H9 (cell line): ENCODE results near the gene CELF4. TPM values are rescaled to one million over a fixed set of nuclear protein-coding genes. Genes with fewer than 3 reads are reported as not detected.

Experiments
- DNase-seq: peaks from one replicate; pipeline ENCODE4 v3.0.0-alpha.2; 2017
- H2AFZ ChIP-seq: one replicate; pipeline ENCODE4 v1.6.1; 2013; ENCODE audit warnings: mild to moderate bottlenecking, low read length, control low read depth, moderate library complexity
- H2AK5ac ChIP-seq: 2 replicates; pipeline ENCODE4 v1.6.1; 2013; ENCODE audit warnings: low read length, control low read depth, mixed read lengths; ENCODE audit not compliant: insufficient read length
- H2BK120ac ChIP-seq: one replicate; pipeline ENCODE4 v1.6.1; 2013; ENCODE audit warnings: low read depth, mild to moderate bottlenecking, low read length, control low read depth, inconsistent platforms; ENCODE audit not compliant: poor library complexity, severe bottlenecking
- H2BK12ac ChIP-seq: 2 replicates; pipeline ENCODE4 v1.6.1; 2013; ENCODE audit warnings: low read length, control low read depth, mixed read lengths, low read depth; ENCODE audit not compliant: insufficient read length
- H2BK15ac ChIP-seq: 2 replicates; pipeline ENCODE4 v1.6.1; 2013; ENCODE audit warnings: low read depth, low read length, control low read depth
- H2BK20ac ChIP-seq: one replicate; pipeline ENCODE4 v1.6.1; 2013; ENCODE audit warnings: low read depth, mild to moderate bottlenecking, low read length, control low read depth, inconsistent platforms; ENCODE audit not compliant: poor library complexity, severe bottlenecking
- H2BK5ac ChIP-seq: 2 replicates; pipeline ENCODE4 v1.6.1; 2013; ENCODE audit warnings: low read length, control low read depth, mixed read lengths; ENCODE audit not compliant: insufficient read length
- H3K14ac ChIP-seq: 2 replicates; pipeline ENCODE4 v1.6.1; 2013; ENCODE audit warnings: low read length, control low read depth; ENCODE audit not compliant: insufficient read depth
- H3K18ac ChIP-seq: 2 replicates; pipeline ENCODE4 v1.6.1; 2013; ENCODE audit warnings: low read depth, mild to moderate bottlenecking, mixed read lengths, low read length, control low read depth; ENCODE audit not compliant: insufficient read length
- H3K23ac ChIP-seq: 2 replicates; pipeline ENCODE4 v1.6.1; 2013; ENCODE audit warnings: low read length, control low read depth, mixed read lengths, low read depth; ENCODE audit not compliant: insufficient read length
- H3K23me2 ChIP-seq: 2 replicates; pipeline ENCODE4 v1.6.1; 2013; ENCODE audit warnings: low read depth, mild to moderate bottlenecking, mixed read lengths, low read length, control low read depth; ENCODE audit not compliant: insufficient read length, poor library complexity, severe bottlenecking
- H3K27ac ChIP-seq: 2 replicates; pipeline ENCODE4 v1.5.1; 2013; ENCODE audit warnings: low read length, control low read depth, mixed read lengths, low read depth; ENCODE audit not compliant: insufficient read length
- H3K27me3 ChIP-seq: 2 replicates; pipeline ENCODE4 v1.6.1; 2013; ENCODE audit warnings: low read length, control low read depth, inconsistent platforms; ENCODE audit not compliant: insufficient read depth
- H3K4ac ChIP-seq: 2 replicates; pipeline ENCODE4 v1.6.1; 2013; ENCODE audit warnings: low read depth, mild to moderate bottlenecking, control low read depth, inconsistent platforms, low read length, moderate library complexity
- H3K4me1 ChIP-seq: 2 replicates; pipeline ENCODE4 v1.6.1; 2013; ENCODE audit warnings: low read length, control low read depth, inconsistent platforms; ENCODE audit not compliant: insufficient read depth
- H3K4me2 ChIP-seq: 2 replicates; pipeline ENCODE4 v1.6.1; 2013; ENCODE audit warnings: low read length, control low read depth, mixed read lengths; ENCODE audit not compliant: insufficient read length, insufficient read depth
- H3K56ac ChIP-seq: 2 replicates; pipeline ENCODE4 v1.6.1; 2013; ENCODE audit warnings: low read depth, mild to moderate bottlenecking, mixed read lengths, low read length, control low read depth; ENCODE audit not compliant: insufficient read length
- H3K79me1 ChIP-seq: 2 replicates; pipeline ENCODE4 v1.6.1; 2013; ENCODE audit warnings: low read depth, mild to moderate bottlenecking, moderate library complexity, low read length, control low read depth, inconsistent platforms; ENCODE audit not compliant: insufficient read depth, poor library complexity, severe bottlenecking
- H3K79me2 ChIP-seq: 2 replicates; pipeline ENCODE4 v1.6.1; 2013; ENCODE audit warnings: low read length, control low read depth, inconsistent platforms; ENCODE audit not compliant: insufficient read depth
- H3K9ac ChIP-seq: 2 replicates; pipeline ENCODE4 v1.6.1; 2013; ENCODE audit warnings: low read length, control low read depth, mixed read lengths; ENCODE audit not compliant: insufficient read length; ENCODE audit errors: extremely low read depth
- H3K9me3 ChIP-seq: one replicate; pipeline ENCODE4 v1.6.1; 2013; ENCODE audit warnings: low read depth, low read length, inconsistent platforms; ENCODE audit not compliant: control insufficient read depth
- H3T11ph ChIP-seq: one replicate; pipeline ENCODE4 v1.6.1; 2013; ENCODE audit warnings: mild to moderate bottlenecking, low read length, control low read depth, inconsistent platforms
- H4K20me1 ChIP-seq: one replicate; pipeline ENCODE4 v1.6.1; 2013; ENCODE audit not compliant: control insufficient read depth, insufficient read length, insufficient read depth
- H4K5ac ChIP-seq: 2 replicates; pipeline ENCODE4 v1.6.1; 2013; ENCODE audit warnings: low read depth, mild to moderate bottlenecking, mixed read lengths, low read length, control low read depth; ENCODE audit not compliant: insufficient read length
- H4K8ac ChIP-seq: replicated peaks from 2 replicates; pipeline ENCODE4 v1.6.1; 2013; ENCODE audit warnings: low read length, control low read depth, mixed read lengths, low read depth; ENCODE audit not compliant: insufficient read length
- H4K91ac ChIP-seq: 2 replicates; pipeline ENCODE4 v1.6.1; 2013; ENCODE audit warnings: low read depth, mild to moderate bottlenecking, moderate library complexity, mixed read lengths, low read length, control low read depth; ENCODE audit not compliant: insufficient read length
- H3K27ac Mint-ChIP-seq, 3 experiments: 2 replicates in 2 of 3; 3 replicates in 1 of 3; pipeline ENCODE4 v1.8.0; 2020 to 2021; ENCODE audit warnings: mixed read lengths in 3 of 3, mild to moderate bottlenecking in 1 of 3, moderate library complexity in 1 of 3
- H3K27me3 Mint-ChIP-seq: 2 replicates; pipeline ENCODE4 v1.8.0; 2021; ENCODE audit warnings: low read depth, mild to moderate bottlenecking, moderate library complexity, mixed read lengths
- H3K36me3 Mint-ChIP-seq, 3 experiments: 2 replicates in 2 of 3; 3 replicates in 1 of 3; pipeline ENCODE4 v1.8.0; 2020 to 2021; ENCODE audit warnings: low read depth in 3 of 3, mixed read lengths in 3 of 3; ENCODE audit not compliant: insufficient read depth in 1 of 3
- H3K4me1 Mint-ChIP-seq, 2 experiments: 2 replicates each; pipeline ENCODE4 v1.8.0; 2020; ENCODE audit warnings: mixed read lengths in 2 of 2
- H3K4me3 Mint-ChIP-seq, 2 experiments: 2 replicates in 1 of 2; 3 replicates in 1 of 2; pipeline ENCODE4 v1.8.0; 2020 to 2021; ENCODE audit warnings: mild to moderate bottlenecking in 2 of 2, mixed read lengths in 2 of 2, moderate library complexity in 1 of 2
- H3K9me3 Mint-ChIP-seq, 2 experiments: 2 replicates in 1 of 2; 3 replicates in 1 of 2; pipeline ENCODE4 v1.8.0; 2020; ENCODE audit warnings: mild to moderate bottlenecking in 2 of 2, mixed read lengths in 2 of 2, moderate library complexity in 1 of 2
- CTCF ChIP-seq: fragments of 200-600 bp; sonication (generic); conservative IDR thresholded peaks from 3 replicates; pipeline ENCODE4 v1.8.0; 2021; ENCODE audit warnings: antibody characterized with exemption, mild to moderate bottlenecking
- WGBS: extraction: QIAGEN DNeasy Blood & Tissue Kit; methylation state at CpG from one replicate; pipeline ENCODE4 v1.1.7; 2013; ENCODE audit warnings: missing lambda C conversion rate, low lambda C conversion rate, mixed read lengths; ENCODE audit not compliant: insufficient read length; ENCODE audit errors: extremely low coverage; 5-methylcytosine and 5-hydroxymethylcytosine counted together
- total RNA-seq: library from RNA; stranded (reverse); gene quantifications from 2 replicates; pipeline ENCODE4 v1.2.1, GENCODE V29; 2021

The CELF4 gene
- total RNA-seq, 1 experiment from 2014 or later = 1.1 TPM

- Histone ChIP-seq H3K79me1 (no peaks in the 10 kb centered on the region), H3K9ac (no peak overlapping the region), H3K23me2 (peaks cover 4% of the 10 kb centered on the region), H3K27me3 (no peaks in the 10 kb centered on the region; the same call in 1 of the 2 replicates), H4K91ac (no peak overlapping the region), H3K9me3 (no peaks in the 10 kb centered on the region), H4K20me1 (no peaks in the 10 kb centered on the region), H3T11ph (no peak overlapping the region), H2AK5ac (no peak overlapping the region), H3K27ac (no peak overlapping the region), H4K5ac (no peak overlapping the region), H2BK5ac (no peak overlapping the region), H3K4ac (no peak overlapping the region), H2BK15ac (no peak overlapping the region), H3K4me1 (no peaks in the 10 kb centered on the region; the same call in 1 of the 2 replicates), H3K79me2 (no peaks in the 10 kb centered on the region), H4K8ac (no peak overlapping the region), H3K18ac (no peak overlapping the region), H3K56ac (no peak overlapping the region), H3K23ac (no peak overlapping the region), H2BK20ac (no peak overlapping the region), H2AFZ (no peak overlapping the region), H2BK120ac (no peak overlapping the region), H3K4me2 (no peak overlapping the region), H3K14ac (no peak overlapping the region; the same call in 1 of the 2 replicates), H2BK12ac (no peak overlapping the region)
- TF ChIP-seq CTCF = peak; percentile 60
- Mint-ChIP-seq H3K9me3 (no peaks in the 10 kb centered on the region), H3K4me3 (no peak overlapping the region), H3K27me3 (peaks cover 33% of the 10 kb centered on the region), H3K4me1 (peaks cover 30 to 44% of the 10 kb centered on the region in 2 experiments), H3K27ac (peak overlapping the region in 1 of 3 experiments; percentile 70; a peak in 1 of 7 replicates), H3K36me3 (no peaks in the 10 kb centered on the region)
- DNase-seq = no peak
- no CpG with 5 or more reads among the region's 22 CpGs for WGBS
These were observed 31.7 kb downstream of the CELF4 start for GRCh38 chr18:37533647-37534584.
